ENCODE data around the gene ACTRT2. TPM values are rescaled to one million over a fixed set of nuclear protein-coding genes. Genes with fewer than 3 reads are reported as not detected.

The ACTRT2 gene
- total RNA-seq, 4 donors from 2014 or later, result not detected

DNA sequence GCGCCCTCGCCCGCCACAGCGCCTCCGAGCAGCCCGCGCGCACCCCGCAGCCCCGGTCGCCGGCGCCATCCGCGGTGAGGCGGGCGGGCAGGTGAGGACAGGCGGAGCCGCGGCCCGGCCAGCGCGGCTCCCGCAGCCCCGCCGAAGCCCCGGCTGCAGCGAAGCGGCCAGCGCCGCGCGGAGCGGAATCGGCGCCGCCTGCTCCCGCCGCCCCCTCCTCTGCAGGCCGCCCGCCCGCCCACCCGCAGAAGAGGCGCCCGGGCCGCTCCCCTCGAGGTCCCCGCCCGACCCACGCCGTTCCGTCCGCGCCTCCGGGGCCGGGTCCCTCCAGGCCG lies 49.0 kb downstream of the ACTRT2 start:
- no peak for DNase-seq (ENCODE audit: low spot score in 2 of 2)
- peak overlapping the region; percentile 67 to 87 (median 77) for H3K4me3 ChIP-seq
- H3K27ac ChIP-seq, result peak overlapping the region; percentile 91 to 97 (median 97)
- WGBS, 2 donors, result 0% methylated on average over 14 of the region's 57 CpGs; no CpG with 5 or more reads in 1 of the 2 donors
- H3K27me3 ChIP-seq, result peaks cover 0 to 80% of the 10 kb centered on the region in 2 donors
- H3K9me3 ChIP-seq, result no peaks in the 10 kb centered on the region
- H3K36me3 ChIP-seq, result no peaks in the 10 kb centered on the region
- peaks cover 0 to 79% (median 19%) of the 10 kb centered on the region in 4 donors for H3K4me1 ChIP-seq
- TF ChIP-seq POLR2A (IDR thresholded peaks at IDR 0.05) (no peak), EP300 (IDR thresholded peaks at IDR 0.05) (no peak)

DNA sequence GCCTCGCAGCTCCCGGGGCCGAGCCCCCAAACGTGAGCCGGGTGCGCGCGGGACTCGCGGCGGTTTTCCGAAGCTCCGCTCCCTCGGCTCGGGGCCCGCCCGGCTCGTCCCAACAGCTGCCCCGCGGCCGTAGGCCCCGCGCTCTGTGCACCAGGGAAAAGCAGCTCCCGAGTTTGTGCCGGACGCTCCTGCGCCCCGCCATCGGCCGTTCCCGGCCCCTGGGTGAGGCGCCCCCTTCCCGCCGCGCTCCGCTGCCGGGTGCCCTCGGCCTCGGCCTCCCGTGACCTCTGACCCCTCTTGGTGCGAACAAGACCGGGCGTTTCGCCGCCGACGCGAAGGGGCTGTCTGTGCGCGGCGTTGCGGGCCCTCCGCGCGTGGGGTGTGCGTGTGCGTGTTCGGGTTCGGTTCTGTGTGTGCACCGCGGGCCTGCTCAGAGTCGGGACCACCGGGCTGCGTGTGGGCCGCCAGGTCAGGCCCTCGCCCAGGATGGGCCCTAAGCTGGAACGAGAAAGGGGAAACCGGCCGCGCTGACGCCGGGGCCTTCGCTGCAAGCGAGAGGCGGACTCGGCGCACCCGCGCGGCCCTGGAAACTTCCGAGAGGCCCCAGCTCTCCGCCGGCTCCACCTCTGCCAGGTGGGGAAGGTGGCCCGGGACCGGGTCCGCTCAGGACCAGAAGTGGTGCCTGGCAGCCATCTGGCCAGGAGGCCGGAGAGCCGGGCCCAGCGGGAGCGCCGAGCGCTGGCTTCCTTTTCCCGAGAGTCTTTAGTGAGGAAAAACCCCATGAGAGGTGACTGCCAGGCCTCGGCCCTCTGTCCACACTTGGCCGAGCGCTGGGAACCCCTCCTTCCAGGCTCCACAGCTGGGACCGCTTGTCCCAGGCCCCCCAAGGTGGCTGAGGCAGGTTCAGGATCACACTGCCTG lies 49.6 kb downstream of the ACTRT2 start:
- no peaks in the 10 kb centered on the region for H3K9me3 ChIP-seq
- peaks cover 0 to 78% of the 10 kb centered on the region in 2 donors for H3K27me3 ChIP-seq
- peak in 1 of 2 donors; percentile 35 for TF ChIP-seq EP300 (IDR thresholded peaks at IDR 0.05)
- TF ChIP-seq, protein P1, sequence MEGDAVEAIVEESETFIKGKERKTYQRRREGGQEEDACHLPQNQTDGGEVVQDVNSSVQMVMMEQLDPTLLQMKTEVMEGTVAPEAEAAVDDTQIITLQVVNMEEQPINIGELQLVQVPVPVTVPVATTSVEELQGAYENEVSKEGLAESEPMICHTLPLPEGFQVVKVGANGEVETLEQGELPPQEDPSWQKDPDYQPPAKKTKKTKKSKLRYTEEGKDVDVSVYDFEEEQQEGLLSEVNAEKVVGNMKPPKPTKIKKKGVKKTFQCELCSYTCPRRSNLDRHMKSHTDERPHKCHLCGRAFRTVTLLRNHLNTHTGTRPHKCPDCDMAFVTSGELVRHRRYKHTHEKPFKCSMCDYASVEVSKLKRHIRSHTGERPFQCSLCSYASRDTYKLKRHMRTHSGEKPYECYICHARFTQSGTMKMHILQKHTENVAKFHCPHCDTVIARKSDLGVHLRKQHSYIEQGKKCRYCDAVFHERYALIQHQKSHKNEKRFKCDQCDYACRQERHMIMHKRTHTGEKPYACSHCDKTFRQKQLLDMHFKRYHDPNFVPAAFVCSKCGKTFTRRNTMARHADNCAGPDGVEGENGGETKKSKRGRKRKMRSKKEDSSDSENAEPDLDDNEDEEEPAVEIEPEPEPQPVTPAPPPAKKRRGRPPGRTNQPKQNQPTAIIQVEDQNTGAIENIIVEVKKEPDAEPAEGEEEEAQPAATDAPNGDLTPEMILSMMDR (IDR thresholded peaks at IDR 0.05), result no peak
- DNase-seq (ENCODE audit: low spot score in 2 of 2), result no peak
- H3K4me3 ChIP-seq, result peak overlapping the region; percentile 52 to 87 (median 72)
- no peaks in the 10 kb centered on the region for H3K36me3 ChIP-seq
- H3K4me1 ChIP-seq, result peaks cover 0 to 80% (median 21%) of the 10 kb centered on the region in 4 donors
- 2 to 9% methylated on average over 13 to 48 of the region's 97 CpGs for WGBS, 2 donors
- peak overlapping the region; percentile 81 to 97 (median 97) for H3K27ac ChIP-seq

DNA sequence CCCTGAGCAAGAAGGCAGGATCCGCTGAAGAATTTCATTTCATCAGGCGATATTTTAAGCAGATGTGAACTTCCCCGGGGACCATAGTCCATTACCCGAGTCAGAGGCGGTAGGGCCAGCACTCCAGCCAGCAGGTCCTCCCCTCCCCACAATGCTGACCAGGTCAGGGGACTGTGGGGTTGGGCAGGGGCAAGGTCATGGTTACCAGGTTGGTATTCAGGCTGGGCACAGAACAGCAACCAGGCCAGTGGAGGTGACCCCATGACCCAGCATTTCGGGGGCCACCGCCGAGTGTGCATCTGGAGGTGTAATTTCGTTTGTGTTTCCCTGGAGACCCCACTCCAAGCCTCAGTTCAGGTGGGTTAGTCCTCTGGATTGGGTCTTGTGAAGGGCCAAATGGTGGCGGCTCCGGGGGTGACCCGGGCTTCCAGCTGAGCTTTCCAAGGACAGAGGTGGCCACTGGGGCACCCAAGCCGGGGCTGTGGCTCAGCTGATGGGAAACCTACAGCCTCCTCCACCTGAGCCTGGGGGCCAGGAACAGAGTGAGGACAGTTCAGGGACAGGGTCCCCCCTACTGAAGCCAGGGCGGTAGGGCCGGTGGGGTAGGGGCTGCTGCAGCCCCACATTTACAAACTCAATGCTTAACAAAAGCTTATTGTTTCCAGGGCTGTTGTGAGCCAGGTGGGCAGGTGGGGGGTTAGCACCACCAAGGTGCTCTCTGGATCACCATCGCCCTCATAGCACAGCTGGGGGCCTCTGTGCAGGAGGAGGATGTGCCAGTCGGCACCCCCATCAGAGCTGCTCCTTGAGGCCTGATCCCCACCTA lies 50.5 kb downstream of the ACTRT2 start:
- Histone ChIP-seq H3K27me3 (peaks cover 0 to 73% of the 10 kb centered on the region in 2 donors), H3K4me1 (peaks cover 0 to 83% (median 22%) of the 10 kb centered on the region in 4 donors)

More for the DNA sequence above, 50.5 kb downstream of the ACTRT2 start:
- no peak for DNase-seq (ENCODE audit: low spot score in 2 of 2)
- Histone ChIP-seq H3K9me3 (no peaks in the 10 kb centered on the region), H3K27ac (peak overlapping the region; percentile 81 to 97 (median 97)), H3K4me3 (peak overlapping the region; percentile 52 to 87 (median 72)), H3K36me3 (no peaks in the 10 kb centered on the region)
- WGBS, 2 donors, result 27 to 35% methylated on average over 11 to 15 of the region's 17 CpGs
- TF ChIP-seq, protein P1 (IDR thresholded peaks at IDR 0.05), result no peak
- TF ChIP-seq EP300 (IDR thresholded peaks at IDR 0.05) (no peak), POLR2A (IDR thresholded peaks at IDR 0.05) (no peak)

Other genes with a start within 250 kb of the ACTRT2 start
- 1 to 10 TPM in 2 of 4 donors, under 1 TPM in 2; 0.84 to 1.2 (median 1.0) TPM for gene TTC34, start 219.8 kb upstream of the ACTRT2 start, total RNA-seq
- gene PRDM16, start 47.7 kb downstream of the ACTRT2 start, total RNA-seq, result 10 to 100 TPM in 3 of 4 donors, 1 to 10 TPM in 1; 5.9 to 41.7 (median 11.2) TPM